ENCODE results near the gene RAPGEF2. TPM values are rescaled to one million over a fixed set of nuclear protein-coding genes. Genes with fewer than 3 reads are reported as not detected.

Gene RAPGEF2
- polyA plus RNA-seq, 1 donor (not counting 4 experiments of a cell fraction or from before 2014, with no cell fraction given), result 23.8 TPM

DNA sequence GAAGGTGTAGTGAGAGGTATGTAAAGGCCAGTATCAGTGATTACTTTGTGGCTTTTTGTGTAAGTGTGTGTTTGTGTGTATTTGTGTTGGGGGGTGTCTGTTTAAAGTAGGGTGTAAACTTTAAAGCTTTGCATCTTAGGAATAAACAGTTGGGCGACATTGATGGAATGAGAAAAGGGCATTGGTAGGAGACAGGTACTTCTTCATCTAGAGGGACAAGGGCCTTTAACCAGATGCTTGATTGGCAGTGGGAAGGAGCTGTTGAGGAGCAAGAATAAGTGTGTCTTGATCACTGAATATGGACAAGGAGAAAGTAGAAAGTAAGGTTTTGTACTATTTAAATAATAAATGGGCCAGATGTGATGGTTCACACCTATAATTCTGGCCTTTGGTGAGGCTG, 48.8 kb downstream of the RAPGEF2 start:
- H2AFZ ChIP-seq (ENCODE audit: control insufficient read depth, low read length), result no peak overlapping the region
- no peaks in the 10 kb centered on the region for H3K9me1 ChIP-seq (ENCODE audit: control insufficient read depth, extremely low read depth, insufficient read depth, low read length)
- H3K4me2 ChIP-seq (ENCODE audit: control insufficient read depth, extremely low read depth, insufficient read depth, low read depth, low read length), result no peak overlapping the region
- FAIRE-seq (no peak), DNase-seq (ENCODE audit: low read depth, low spot score) (no peak)
- TF ChIP-seq, protein P1, sequence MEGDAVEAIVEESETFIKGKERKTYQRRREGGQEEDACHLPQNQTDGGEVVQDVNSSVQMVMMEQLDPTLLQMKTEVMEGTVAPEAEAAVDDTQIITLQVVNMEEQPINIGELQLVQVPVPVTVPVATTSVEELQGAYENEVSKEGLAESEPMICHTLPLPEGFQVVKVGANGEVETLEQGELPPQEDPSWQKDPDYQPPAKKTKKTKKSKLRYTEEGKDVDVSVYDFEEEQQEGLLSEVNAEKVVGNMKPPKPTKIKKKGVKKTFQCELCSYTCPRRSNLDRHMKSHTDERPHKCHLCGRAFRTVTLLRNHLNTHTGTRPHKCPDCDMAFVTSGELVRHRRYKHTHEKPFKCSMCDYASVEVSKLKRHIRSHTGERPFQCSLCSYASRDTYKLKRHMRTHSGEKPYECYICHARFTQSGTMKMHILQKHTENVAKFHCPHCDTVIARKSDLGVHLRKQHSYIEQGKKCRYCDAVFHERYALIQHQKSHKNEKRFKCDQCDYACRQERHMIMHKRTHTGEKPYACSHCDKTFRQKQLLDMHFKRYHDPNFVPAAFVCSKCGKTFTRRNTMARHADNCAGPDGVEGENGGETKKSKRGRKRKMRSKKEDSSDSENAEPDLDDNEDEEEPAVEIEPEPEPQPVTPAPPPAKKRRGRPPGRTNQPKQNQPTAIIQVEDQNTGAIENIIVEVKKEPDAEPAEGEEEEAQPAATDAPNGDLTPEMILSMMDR (optimal IDR thresholded peaks at IDR 0.05 in 1 of 3, IDR thresholded peaks at IDR 0.05 in 1 of 3, conservative IDR thresholded peaks at IDR 0.05 in 1 of 3; ENCODE audit: extremely low read depth in 1 of 3, insufficient read depth in 2 of 3, low read length in 3 of 3), result no peak
- no peak for TF ChIP-seq EZH2 (IDR thresholded peaks at IDR 0.05; ENCODE audit: low read length)
- H3K4me1 ChIP-seq (ENCODE audit: control insufficient read depth, extremely low read depth, insufficient read depth, low read length), result no peaks in the 10 kb centered on the region
- no peak overlapping the region for H3K9ac ChIP-seq (ENCODE audit: control insufficient read depth, extremely low read depth, insufficient read depth, low read length)
- no peaks in the 10 kb centered on the region for H3K9me3 ChIP-seq (ENCODE audit: control insufficient read depth, low read depth, low read length)
- H3K4me3 ChIP-seq (ENCODE audit: control insufficient read depth in 2 of 3, extremely low read depth in 1 of 3, insufficient read depth in 2 of 3, low read depth in 1 of 3, low read length in 3 of 3), result no peak overlapping the region
- no peaks in the 10 kb centered on the region for H3K36me3 ChIP-seq (ENCODE audit: control insufficient read depth in 2 of 2, extremely low read depth in 1 of 2, insufficient read depth in 2 of 2, low read length in 2 of 2)
- dilution Hi-C loops (cut with MboI; ENCODE audit: extremely low pct_ligation_motif_present, low sequenced_read_pairs), result no loop called here
- H3K27ac ChIP-seq (ENCODE audit: control insufficient read depth, insufficient read depth, low read length), result no peak overlapping the region
- peaks cover 38% of the 10 kb centered on the region for H3K79me2 ChIP-seq (ENCODE audit: control insufficient read depth, insufficient read depth, low read length)
- H4K20me1 ChIP-seq (ENCODE audit: control insufficient read depth, extremely low read depth, insufficient read depth, low read length), result no peaks in the 10 kb centered on the region
- no peaks in the 10 kb centered on the region for H3K27me3 ChIP-seq (ENCODE audit: control insufficient read depth, extremely low read depth, insufficient read depth, low read length)

DNA sequence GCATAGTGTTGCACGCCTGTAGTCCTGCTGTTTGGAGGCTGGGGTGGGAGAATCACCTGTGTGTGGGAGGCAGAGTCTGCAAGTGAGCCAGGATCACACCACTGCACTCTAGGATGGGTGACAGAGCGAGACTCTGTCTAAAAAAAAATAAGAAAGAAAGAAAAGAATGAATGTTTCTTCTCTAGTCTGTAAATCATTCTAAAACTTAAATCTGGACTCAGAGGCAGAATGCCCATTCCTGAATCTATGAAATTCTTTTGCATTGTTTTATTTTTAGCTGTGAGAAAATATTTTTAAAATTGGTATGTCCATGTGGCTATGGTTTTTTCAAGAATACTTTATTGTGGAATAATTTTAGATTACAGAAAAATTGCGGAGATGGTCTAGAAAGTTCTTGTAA, 49.3 kb downstream of the RAPGEF2 start:
- Histone ChIP-seq H3K36me3 (ENCODE audit: control insufficient read depth in 2 of 2, extremely low read depth in 1 of 2, insufficient read depth in 2 of 2, low read length in 2 of 2) (no peaks in the 10 kb centered on the region), H3K9ac (ENCODE audit: control insufficient read depth, extremely low read depth, insufficient read depth, low read length) (no peak overlapping the region), H3K79me2 (ENCODE audit: control insufficient read depth, insufficient read depth, low read length) (peaks cover 38% of the 10 kb centered on the region), H3K4me2 (ENCODE audit: control insufficient read depth, extremely low read depth, insufficient read depth, low read depth, low read length) (no peak overlapping the region), H3K27ac (ENCODE audit: control insufficient read depth, insufficient read depth, low read length) (no peak overlapping the region), H3K27me3 (ENCODE audit: control insufficient read depth, extremely low read depth, insufficient read depth, low read length) (no peaks in the 10 kb centered on the region), H2AFZ (ENCODE audit: control insufficient read depth, low read length) (no peak overlapping the region), H4K20me1 (ENCODE audit: control insufficient read depth, extremely low read depth, insufficient read depth, low read length) (no peaks in the 10 kb centered on the region), H3K9me1 (ENCODE audit: control insufficient read depth, extremely low read depth, insufficient read depth, low read length) (no peaks in the 10 kb centered on the region), H3K9me3 (ENCODE audit: control insufficient read depth, low read depth, low read length) (no peaks in the 10 kb centered on the region), H3K4me3 (ENCODE audit: control insufficient read depth in 2 of 3, extremely low read depth in 1 of 3, insufficient read depth in 2 of 3, low read depth in 1 of 3, low read length in 3 of 3) (no peak overlapping the region), H3K4me1 (ENCODE audit: control insufficient read depth, extremely low read depth, insufficient read depth, low read length) (no peaks in the 10 kb centered on the region)
- dilution Hi-C loops (cut with MboI; ENCODE audit: extremely low pct_ligation_motif_present, low sequenced_read_pairs), result no loop called here
- TF ChIP-seq, protein P1 (optimal IDR thresholded peaks at IDR 0.05 in 1 of 3, IDR thresholded peaks at IDR 0.05 in 1 of 3, conservative IDR thresholded peaks at IDR 0.05 in 1 of 3; ENCODE audit: extremely low read depth in 1 of 3, insufficient read depth in 2 of 3, low read length in 3 of 3), result no peak
- no peak for TF ChIP-seq EZH2 (IDR thresholded peaks at IDR 0.05; ENCODE audit: low read length)
- no peak for DNase-seq (ENCODE audit: low read depth, low spot score)
- no peak for FAIRE-seq

Measured in keratinocyte (primary cell).